GM21390 (cell line): ENCODE results near the gene AHDC1.

ENCODE experiments used
- ATAC-seq: cut with Tn5 transposase; IDR thresholded peaks from one replicate; pipeline ENCODE4 v1.9.1; 2021; ENCODE audit not compliant: unreplicated experiment

The AHDC1 gene

GRCh38 chr1:27615346-27616192 is 11.6 kb upstream of the AHDC1 start:
- ATAC-seq, result no peak

- no peak for ATAC-seq
Observed at GRCh38 chr1:27614625-27615344, 10.8 kb upstream of the AHDC1 start.

- ATAC-seq, result no peak
Observed at GRCh38 chr1:27614043-27614624, 10.2 kb upstream of the AHDC1 start.

GRCh38 chr1:27612718-27613117 is 8.8 kb upstream of the AHDC1 start:
- no peak for ATAC-seq

GRCh38 chr1:27611450-27611849 is 7.5 kb upstream of the AHDC1 start:
- ATAC-seq, result no peak

GRCh38 chr1:27609618-27610240 is 5.8 kb upstream of the AHDC1 start:
- no peak for ATAC-seq

- no peak for ATAC-seq
Observed at GRCh38 chr1:27609210-27609555, 5.2 kb upstream of the AHDC1 start.

- ATAC-seq, result no peak
Observed at GRCh38 chr1:27607239-27607804, 3.4 kb upstream of the AHDC1 start.

- no peak for ATAC-seq
Observed at GRCh38 chr1:27606708-27607238, 2.8 kb upstream of the AHDC1 start.

- no peak for ATAC-seq
Observed at GRCh38 chr1:27605796-27606707, 2.1 kb upstream of the AHDC1 start.

- no peak for ATAC-seq
Observed at GRCh38 chr1:27605300-27605766, 1.4 kb upstream of the AHDC1 start.

GRCh38 chr1:27604579-27605299 is 795 bp upstream of the AHDC1 start:
- no peak for ATAC-seq

GRCh38 chr1:27603309-27603680 is 649 bp downstream of the AHDC1 start:
- ATAC-seq, result no peak

GRCh38 chr1:27602462-27603308 is 1.3 kb downstream of the AHDC1 start:
- ATAC-seq, result no peak

- no peak for ATAC-seq
Observed at GRCh38 chr1:27601771-27602461, 2.0 kb downstream of the AHDC1 start.

GRCh38 chr1:27601321-27601770 is 2.6 kb downstream of the AHDC1 start:
- no peak for ATAC-seq

- ATAC-seq, result no peak
Observed at GRCh38 chr1:27600498-27601175, 3.3 kb downstream of the AHDC1 start.
